Breast epithelium (tissue), 4 donors: Measurements from ENCODE around the gene TOR4A. TPM values are rescaled to one million over a fixed set of nuclear protein-coding genes. Genes with fewer than 3 reads are reported as not detected.
A peak's percentile ranks its signal among the peaks of the same experiment; 100 is the strongest.

Experiments
- DNase-seq, 2 donors: peaks; one replicate each; pipeline ENCODE4 v3.0.0-alpha.2; 2019; ENCODE audit warnings: low spot score in 2 of 2
- H3K27ac ChIP-seq, 2 donors: fragments of 200-600 bp; sonication (generic) in 1 of 2; one replicate each; pipeline ENCODE4 v1.5.1; 2016 to 2019; ENCODE audit warnings: mild to moderate bottlenecking in 1 of 2
- H3K27me3 ChIP-seq, 2 donors: fragments of 200-600 bp; sonication (generic) in 1 of 2; one replicate each; pipeline versions ENCODE4 v1.5.1 to v1.6.0; 2017 to 2019; ENCODE audit warnings: control low read depth in 1 of 2, mild to moderate bottlenecking in 1 of 2
- H3K36me3 ChIP-seq: fragments of 200-600 bp; one replicate; pipeline ENCODE4 v1.5.1; 2019
- H3K4me1 ChIP-seq, 2 donors: fragments of 200-600 bp; sonication (generic); one replicate each; pipeline ENCODE4 v1.5.1; 2016 to 2019; ENCODE audit warnings: control low read depth in 1 of 2
- H3K4me3 ChIP-seq, 3 donors: fragments of 200-600 bp; sonication (generic); 1 replicate in 2 of 3; 2 replicates in 1 of 3; pipeline ENCODE4 v1.5.1; 2016 to 2019; ENCODE audit warnings: mild to moderate bottlenecking in 3 of 3, moderate library complexity in 2 of 3
- H3K9me3 ChIP-seq, 2 donors: fragments of 200-600 bp; sonication (generic) in 1 of 2; one replicate each; pipeline ENCODE4 v1.5.1; 2016 to 2019; ENCODE audit warnings: control low read depth in 1 of 2
- POLR2A ChIP-seq: fragments of 450-650 bp; IDR thresholded peaks from one replicate; pipeline ENCODE4 v1.6.1; 2016; ENCODE audit warnings: antibody characterized with exemption, mild to moderate bottlenecking, moderate library complexity
- POLR2AphosphoS5 ChIP-seq, 3 donors: sonication (generic); formaldehyde crosslinking; IDR thresholded peaks; one replicate each; pipeline ENCODE4 v1.6.1; 2017; ENCODE audit warnings: antibody characterized with exemption in 3 of 3
- intact Hi-C: fragments of 100-400 bp; cut with DNase I; formaldehyde crosslinking; loops from one replicate; pipeline ENCODE4 v1.15.1; 2023; ENCODE audit warnings: low total_unique reads
- total RNA-seq, 3 donors: library from RNA; depleted of rRNA; stranded (reverse); fragments of >200 nt; gene quantifications; one replicate each; pipeline ENCODE4 v1.1.0, GENCODE V29; 2016
- TF ChIP-seq, protein P1 (sequence below), 3 donors: fragments of 450-650 bp; IDR thresholded peaks; one replicate each; pipeline ENCODE4 v1.5.1; 2016 to 2017; ENCODE audit warnings: antibody characterized with exemption in 3 of 3, mild to moderate bottlenecking in 3 of 3, moderate library complexity in 3 of 3

The TOR4A gene
- total RNA-seq, 3 donors from 2014 or later: 2.9 to 5.4 (median 3.7) TPM

DNA sequence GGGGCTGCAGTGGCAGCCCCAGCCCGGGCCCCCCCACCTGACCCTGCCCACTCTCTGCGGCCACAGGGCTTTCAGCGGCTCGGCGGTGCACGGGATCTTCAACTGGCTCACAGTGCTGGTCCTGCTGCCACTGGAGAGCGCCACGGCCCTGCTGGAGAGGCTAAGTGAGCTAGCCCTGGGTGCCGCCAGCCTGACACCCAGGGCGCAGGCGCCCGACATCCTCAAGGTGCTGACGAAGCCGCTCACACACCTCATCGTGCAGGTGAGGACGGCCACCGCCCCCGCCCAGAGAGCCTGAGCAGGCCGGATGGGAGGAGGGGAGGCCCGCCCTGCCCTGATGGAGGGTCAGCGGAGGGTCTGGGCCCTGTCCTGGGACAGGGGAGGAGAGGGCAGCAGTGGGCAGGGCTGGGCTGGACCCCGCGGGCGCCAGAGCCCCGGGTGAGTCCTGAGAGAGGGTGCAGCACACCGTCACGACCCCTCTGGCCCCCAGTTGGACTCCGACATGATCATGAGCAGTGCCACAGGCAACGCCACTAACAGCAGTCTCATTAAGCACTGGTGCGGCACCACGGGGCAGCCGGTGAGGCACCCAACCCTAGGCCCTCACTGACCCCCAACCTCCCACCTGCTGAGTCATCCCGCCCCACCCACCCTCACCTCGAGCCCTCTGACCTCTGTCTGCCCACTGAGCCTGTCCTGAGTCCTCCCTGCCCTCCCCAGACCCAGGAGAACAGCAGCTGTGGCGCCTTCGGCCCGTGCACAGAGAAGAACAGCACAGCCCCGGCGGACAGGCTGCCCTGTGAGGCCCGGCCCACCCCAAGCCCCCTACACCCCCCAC lies 44.2 kb upstream of the TOR4A start:
- H3K4me1 ChIP-seq: peaks cover 0 to 21% of the 10 kb centered on the region in 2 donors
- no peak for DNase-seq
- H3K27me3 ChIP-seq: peaks cover 27 to 76% of the 10 kb centered on the region in 2 donors
- no peak overlapping the region for H3K4me3 ChIP-seq
- no peaks in the 10 kb centered on the region for H3K36me3 ChIP-seq
- no peak overlapping the region for H3K27ac ChIP-seq
- H3K9me3 ChIP-seq: no peaks in the 10 kb centered on the region
- TF ChIP-seq, protein P1, sequence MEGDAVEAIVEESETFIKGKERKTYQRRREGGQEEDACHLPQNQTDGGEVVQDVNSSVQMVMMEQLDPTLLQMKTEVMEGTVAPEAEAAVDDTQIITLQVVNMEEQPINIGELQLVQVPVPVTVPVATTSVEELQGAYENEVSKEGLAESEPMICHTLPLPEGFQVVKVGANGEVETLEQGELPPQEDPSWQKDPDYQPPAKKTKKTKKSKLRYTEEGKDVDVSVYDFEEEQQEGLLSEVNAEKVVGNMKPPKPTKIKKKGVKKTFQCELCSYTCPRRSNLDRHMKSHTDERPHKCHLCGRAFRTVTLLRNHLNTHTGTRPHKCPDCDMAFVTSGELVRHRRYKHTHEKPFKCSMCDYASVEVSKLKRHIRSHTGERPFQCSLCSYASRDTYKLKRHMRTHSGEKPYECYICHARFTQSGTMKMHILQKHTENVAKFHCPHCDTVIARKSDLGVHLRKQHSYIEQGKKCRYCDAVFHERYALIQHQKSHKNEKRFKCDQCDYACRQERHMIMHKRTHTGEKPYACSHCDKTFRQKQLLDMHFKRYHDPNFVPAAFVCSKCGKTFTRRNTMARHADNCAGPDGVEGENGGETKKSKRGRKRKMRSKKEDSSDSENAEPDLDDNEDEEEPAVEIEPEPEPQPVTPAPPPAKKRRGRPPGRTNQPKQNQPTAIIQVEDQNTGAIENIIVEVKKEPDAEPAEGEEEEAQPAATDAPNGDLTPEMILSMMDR (IDR thresholded peaks at IDR 0.05): no peak
- no peak for TF ChIP-seq POLR2A
- no peak for TF ChIP-seq POLR2AphosphoS5 (IDR thresholded peaks at IDR 0.05)
- intact Hi-C loops: loop anchor here (10.0 kb wide), 1 partner anchor 119 kb away; the partner anchor contains the start of gene DPP7

DNA sequence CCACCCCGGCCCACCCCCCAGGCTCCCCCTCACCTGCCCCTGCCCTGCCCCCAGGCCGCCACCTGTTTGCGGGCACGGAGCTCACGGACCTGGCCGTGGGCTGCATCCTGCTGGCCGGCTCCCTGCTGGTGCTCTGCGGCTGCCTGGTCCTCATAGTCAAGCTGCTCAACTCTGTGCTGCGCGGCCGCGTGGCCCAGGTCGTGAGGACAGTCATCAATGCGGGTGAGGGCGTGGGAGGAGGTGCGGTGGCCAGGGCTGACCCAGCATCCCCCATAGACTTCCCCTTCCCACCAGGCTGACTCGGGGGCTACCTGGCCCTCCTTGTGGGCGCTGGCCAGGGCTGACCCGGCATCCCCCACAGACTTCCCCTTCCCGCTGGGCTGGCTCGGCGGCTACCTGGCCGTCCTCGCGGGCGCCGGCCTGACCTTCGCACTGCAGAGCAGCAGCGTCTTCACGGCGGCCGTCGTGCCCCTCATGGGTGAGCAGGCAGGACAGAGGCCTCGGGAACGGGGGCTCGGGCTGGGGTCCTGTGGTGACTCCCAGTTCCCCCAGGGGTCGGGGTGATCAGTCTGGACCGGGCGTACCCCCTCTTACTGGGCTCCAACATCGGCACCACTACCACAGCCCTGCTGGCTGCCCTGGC lies 43.4 kb upstream of the TOR4A start:
- intact Hi-C loops: loop anchor here (10.0 kb wide), 1 partner anchor 119 kb away; the partner anchor contains the start of gene DPP7
- no peak for DNase-seq
- no peaks in the 10 kb centered on the region for H3K9me3 ChIP-seq
- no peak overlapping the region for H3K27ac ChIP-seq
- peaks cover 27 to 68% of the 10 kb centered on the region in 2 donors for H3K27me3 ChIP-seq
- no peak overlapping the region for H3K4me3 ChIP-seq
- no peak for TF ChIP-seq POLR2A
- TF ChIP-seq, protein P1 (IDR thresholded peaks at IDR 0.05): no peak
- TF ChIP-seq POLR2AphosphoS5 (IDR thresholded peaks at IDR 0.05): no peak
- H3K4me1 ChIP-seq: peaks cover 0 to 21% of the 10 kb centered on the region in 2 donors
- no peaks in the 10 kb centered on the region for H3K36me3 ChIP-seq

DNA sequence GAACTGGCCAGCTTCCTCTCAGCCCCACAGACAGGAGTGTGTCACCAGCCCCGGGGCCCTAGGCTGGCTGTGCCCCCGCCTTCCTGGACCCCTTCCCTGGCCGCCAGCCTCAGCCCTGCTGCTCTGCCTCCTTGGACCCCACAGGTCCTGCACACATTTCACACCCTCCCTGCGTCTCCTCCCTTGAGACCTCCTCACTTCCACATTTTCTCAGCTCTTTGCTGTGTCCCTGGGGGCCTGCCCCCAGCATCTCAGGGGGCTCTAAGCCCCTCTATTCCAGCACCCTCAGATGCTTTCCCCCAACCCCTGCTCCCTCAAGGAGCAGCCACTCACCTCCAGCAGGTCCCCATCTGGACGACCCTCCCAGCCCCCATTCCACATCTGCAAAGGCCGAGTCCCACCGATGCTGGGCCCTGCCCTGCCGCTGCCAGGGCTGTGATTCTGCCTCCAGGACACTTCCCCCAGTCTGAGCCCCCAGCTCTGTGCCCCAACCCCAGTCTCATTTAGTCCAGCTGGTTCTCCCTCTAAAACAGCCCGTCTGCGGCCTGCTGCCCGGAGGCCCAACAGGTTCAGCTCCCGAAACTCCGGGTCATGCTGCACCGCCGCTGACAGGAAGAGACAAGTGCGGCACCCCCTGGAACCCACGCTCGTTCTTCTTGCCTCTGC lies 42.6 kb upstream of the TOR4A start:
- Histone ChIP-seq H3K4me3 (no peak overlapping the region), H3K4me1 (peaks cover 0 to 21% of the 10 kb centered on the region in 2 donors), H3K9me3 (no peaks in the 10 kb centered on the region), H3K27me3 (peaks cover 25 to 61% of the 10 kb centered on the region in 2 donors), H3K27ac (no peak overlapping the region), H3K36me3 (no peaks in the 10 kb centered on the region)
- no peak for TF ChIP-seq POLR2AphosphoS5 (IDR thresholded peaks at IDR 0.05)
- TF ChIP-seq, protein P1 (IDR thresholded peaks at IDR 0.05): no peak
- TF ChIP-seq POLR2A: no peak
- intact Hi-C loops: loop anchor here (10.0 kb wide), 1 partner anchor 120 kb away; the partner anchor contains the start of gene DPP7
- no peak for DNase-seq

DNA sequence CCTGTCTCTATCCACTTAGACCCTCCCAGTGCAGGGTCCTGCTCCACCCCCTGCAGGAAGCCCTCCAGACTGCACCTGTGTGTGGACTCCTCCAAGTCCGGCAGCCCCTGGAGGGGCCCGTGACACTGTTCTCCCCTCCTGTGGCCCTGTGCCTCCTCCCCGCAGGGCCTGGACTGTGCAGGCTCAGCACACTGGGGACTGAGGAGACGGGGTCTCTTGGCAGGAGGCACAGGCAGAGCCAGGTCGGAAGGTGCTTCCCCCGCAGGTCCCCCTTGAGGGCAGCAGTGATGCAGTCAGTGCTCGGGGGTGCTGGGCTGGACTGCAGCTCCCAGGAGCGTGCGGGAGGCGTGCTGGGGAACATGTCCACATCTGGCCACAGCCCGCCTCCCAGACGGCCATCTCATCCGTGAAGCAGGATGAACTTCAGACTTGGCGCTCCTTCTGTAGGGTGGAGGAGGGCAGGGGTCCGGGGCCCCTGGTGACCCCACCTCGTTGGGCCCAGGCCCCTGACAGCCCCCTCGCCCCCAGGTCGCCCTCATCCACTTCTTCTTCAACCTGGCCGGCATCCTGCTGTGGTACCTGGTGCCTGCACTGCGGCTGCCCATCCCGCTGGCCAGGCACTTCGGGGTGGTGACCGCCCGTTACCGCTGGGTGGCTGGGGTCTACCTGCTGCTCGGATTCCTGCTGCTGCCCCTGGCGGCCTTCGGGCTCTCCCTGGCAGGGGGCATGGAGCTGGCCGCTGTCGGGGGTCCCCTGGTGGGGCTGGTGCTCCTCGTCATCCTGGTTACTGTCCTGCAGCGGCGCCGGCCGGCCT lies 41.9 kb upstream of the TOR4A start:
- Histone ChIP-seq H3K4me3 (peak overlapping the region in 1 of 3 donors; percentile 46), H3K27me3 (peaks cover 23 to 54% of the 10 kb centered on the region in 2 donors), H3K9me3 (no peaks in the 10 kb centered on the region), H3K36me3 (no peaks in the 10 kb centered on the region), H3K27ac (no peak overlapping the region), H3K4me1 (peaks cover 0 to 21% of the 10 kb centered on the region in 2 donors)
- DNase-seq: no peak
- TF ChIP-seq, protein P1 (IDR thresholded peaks at IDR 0.05): no peak
- TF ChIP-seq POLR2AphosphoS5 (IDR thresholded peaks at IDR 0.05) (no peak), POLR2A (no peak)
- intact Hi-C loops: loop anchor here (10.0 kb wide), 1 partner anchor 121 kb away; the partner anchor contains the start of gene DPP7
